ENCODE measurements around the gene CNOT4. TPM values are rescaled to one million over a fixed set of nuclear protein-coding genes. Genes with fewer than 3 reads are reported as not detected.

CNOT4 gene
- total RNA-seq, 2 donors from 2014 or later: 11.9 to 12.2 TPM

DNA sequence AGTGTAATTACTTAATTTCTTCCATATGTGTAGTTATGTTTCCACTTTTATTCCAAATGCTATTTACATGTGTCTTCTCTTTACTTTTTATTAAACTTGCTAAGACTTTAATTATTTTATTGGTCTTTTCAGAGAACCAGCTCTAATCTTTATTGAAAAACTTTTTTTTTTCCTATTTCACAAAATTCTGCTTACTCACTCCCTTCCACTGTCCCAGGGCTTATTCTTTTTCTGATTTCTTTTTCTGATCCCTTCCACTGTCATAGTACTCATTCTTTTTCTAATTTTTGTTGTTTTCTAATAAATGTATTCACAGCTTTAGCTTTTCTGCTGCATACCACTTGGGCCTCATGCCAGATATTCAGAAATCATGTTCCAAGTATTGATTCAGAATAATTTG, 82.7 kb downstream of the CNOT4 start:
- no peak overlapping the region for H3K27ac ChIP-seq
- peaks cover 25% of the 10 kb centered on the region for H3K4me1 ChIP-seq
- no peak for DNase-seq
- H3K4me3 ChIP-seq: no peak overlapping the region
- H3K36me3 ChIP-seq (replicated peaks in 1 of 2; ENCODE audit: insufficient read depth in 1 of 2, low read depth in 2 of 2): no peaks in the 10 kb centered on the region
- no peak for TF ChIP-seq POLR2A (IDR thresholded peaks at IDR 0.05)
- TF ChIP-seq, protein P1, sequence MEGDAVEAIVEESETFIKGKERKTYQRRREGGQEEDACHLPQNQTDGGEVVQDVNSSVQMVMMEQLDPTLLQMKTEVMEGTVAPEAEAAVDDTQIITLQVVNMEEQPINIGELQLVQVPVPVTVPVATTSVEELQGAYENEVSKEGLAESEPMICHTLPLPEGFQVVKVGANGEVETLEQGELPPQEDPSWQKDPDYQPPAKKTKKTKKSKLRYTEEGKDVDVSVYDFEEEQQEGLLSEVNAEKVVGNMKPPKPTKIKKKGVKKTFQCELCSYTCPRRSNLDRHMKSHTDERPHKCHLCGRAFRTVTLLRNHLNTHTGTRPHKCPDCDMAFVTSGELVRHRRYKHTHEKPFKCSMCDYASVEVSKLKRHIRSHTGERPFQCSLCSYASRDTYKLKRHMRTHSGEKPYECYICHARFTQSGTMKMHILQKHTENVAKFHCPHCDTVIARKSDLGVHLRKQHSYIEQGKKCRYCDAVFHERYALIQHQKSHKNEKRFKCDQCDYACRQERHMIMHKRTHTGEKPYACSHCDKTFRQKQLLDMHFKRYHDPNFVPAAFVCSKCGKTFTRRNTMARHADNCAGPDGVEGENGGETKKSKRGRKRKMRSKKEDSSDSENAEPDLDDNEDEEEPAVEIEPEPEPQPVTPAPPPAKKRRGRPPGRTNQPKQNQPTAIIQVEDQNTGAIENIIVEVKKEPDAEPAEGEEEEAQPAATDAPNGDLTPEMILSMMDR (IDR thresholded peaks at IDR 0.05): no peak
- no peaks in the 10 kb centered on the region for H3K27me3 ChIP-seq
- ATAC-seq: no peak
- no peaks in the 10 kb centered on the region for H3K9me3 ChIP-seq
- intact Hi-C loops (cut with DNase I): no loop called here

DNA sequence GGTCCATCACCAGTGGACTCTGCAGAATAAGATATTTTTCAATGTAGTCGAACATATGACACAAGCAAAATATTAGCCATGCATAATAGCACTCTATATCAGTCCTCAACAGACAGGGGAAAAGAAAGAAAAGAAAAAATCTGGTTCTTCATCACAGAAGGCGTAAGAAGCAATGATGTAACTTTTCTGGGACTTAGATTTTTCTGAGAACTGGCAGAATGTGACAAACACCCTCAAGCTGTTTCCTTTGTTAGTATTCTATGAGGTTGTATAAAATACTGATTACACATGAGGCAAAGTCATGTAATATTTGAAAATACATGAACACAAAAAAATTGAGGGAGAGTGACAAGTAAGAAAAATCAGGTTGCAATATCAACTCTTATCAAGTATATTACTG, 84.9 kb downstream of the CNOT4 start:
- no peak overlapping the region for H3K27ac ChIP-seq
- peaks cover 25% of the 10 kb centered on the region for H3K4me1 ChIP-seq
- intact Hi-C loops (cut with DNase I): no loop called here
- H3K27me3 ChIP-seq: no peaks in the 10 kb centered on the region
- TF ChIP-seq, protein P1 (IDR thresholded peaks at IDR 0.05): no peak
- no peak for TF ChIP-seq POLR2A (IDR thresholded peaks at IDR 0.05)
- no peak for ATAC-seq
- H3K36me3 ChIP-seq (replicated peaks in 1 of 2; ENCODE audit: insufficient read depth in 1 of 2, low read depth in 2 of 2): no peaks in the 10 kb centered on the region
- no peak for DNase-seq
- no peaks in the 10 kb centered on the region for H3K9me3 ChIP-seq
- 87 to 89% methylated on average over 2 of the region's 2 CpGs for WGBS, 2 donors
- no peak overlapping the region for H3K4me3 ChIP-seq

DNA sequence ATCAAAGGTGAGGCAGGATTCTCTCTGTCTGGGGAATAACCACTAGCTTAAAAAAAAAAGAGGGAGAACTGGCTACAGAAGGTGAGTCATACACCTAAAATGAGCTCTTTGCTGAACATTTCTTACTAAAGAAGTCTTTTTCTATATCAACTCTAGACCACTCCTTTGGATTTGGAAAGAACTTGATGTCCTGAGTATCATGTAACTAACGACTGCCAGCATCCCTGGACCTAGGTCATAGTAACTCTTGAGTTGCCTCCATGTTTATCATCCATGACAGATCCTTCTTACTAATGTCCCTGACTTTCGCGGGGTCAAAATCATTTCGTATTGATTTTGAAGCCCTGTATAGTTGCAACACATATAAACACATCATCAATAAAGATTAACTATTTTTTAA, 89.1 kb downstream of the CNOT4 start:
- TF ChIP-seq POLR2A (IDR thresholded peaks at IDR 0.05): no peak
- TF ChIP-seq, protein P1 (IDR thresholded peaks at IDR 0.05): no peak
- Histone ChIP-seq H3K4me3 (no peak overlapping the region), H3K36me3 (replicated peaks in 1 of 2; ENCODE audit: insufficient read depth in 1 of 2, low read depth in 2 of 2) (peaks cover 0 to 2% of the 10 kb centered on the region in 2 donors), H3K27me3 (no peaks in the 10 kb centered on the region), H3K9me3 (no peaks in the 10 kb centered on the region), H3K27ac (no peak overlapping the region), H3K4me1 (peaks cover 3% of the 10 kb centered on the region)
- WGBS, 2 donors: 74 to 77% methylated on average over 4 of the region's 4 CpGs
- intact Hi-C loops (cut with DNase I): no loop called here
- DNase-seq (no peak), ATAC-seq (no peak)

DNA sequence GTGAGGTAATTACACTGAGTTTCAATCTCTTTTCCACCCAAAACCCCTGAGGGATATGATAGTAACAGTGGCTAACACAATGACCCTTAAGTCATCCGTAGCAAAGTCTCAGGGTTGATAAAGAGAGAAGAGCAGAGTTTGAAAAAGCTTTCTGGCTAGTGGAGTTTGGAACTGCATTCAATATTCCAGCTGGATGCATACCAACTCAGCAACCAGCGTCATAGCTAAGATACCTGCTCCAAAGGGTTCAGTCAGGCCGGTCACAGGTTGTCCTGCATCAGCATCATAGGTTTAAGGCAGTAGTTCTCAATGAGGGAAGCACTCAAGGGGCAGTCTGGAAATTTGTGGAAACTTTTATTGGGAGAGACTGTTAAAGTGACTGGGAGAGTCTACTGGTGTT, 93.5 kb downstream of the CNOT4 start:
- H3K4me3 ChIP-seq: no peak overlapping the region
- H3K36me3 ChIP-seq (replicated peaks in 1 of 2; ENCODE audit: insufficient read depth in 1 of 2, low read depth in 2 of 2): peaks cover 0 to 2% of the 10 kb centered on the region in 2 donors
- H3K27me3 ChIP-seq: no peaks in the 10 kb centered on the region
- no peaks in the 10 kb centered on the region for H3K4me1 ChIP-seq
- H3K9me3 ChIP-seq: no peaks in the 10 kb centered on the region
- DNase-seq (no peak), ATAC-seq (no peak)
- WGBS, 2 donors: 91 to 95% methylated on average over 3 of the region's 3 CpGs
- no peak overlapping the region for H3K27ac ChIP-seq
- intact Hi-C loops (cut with DNase I): loop anchor here (10.0 kb wide), 1 partner anchor 78 kb away; no protein-coding TSS in a partner anchor
- TF ChIP-seq, protein P1 (IDR thresholded peaks at IDR 0.05): no peak
- TF ChIP-seq POLR2A (IDR thresholded peaks at IDR 0.05): no peak

DNA sequence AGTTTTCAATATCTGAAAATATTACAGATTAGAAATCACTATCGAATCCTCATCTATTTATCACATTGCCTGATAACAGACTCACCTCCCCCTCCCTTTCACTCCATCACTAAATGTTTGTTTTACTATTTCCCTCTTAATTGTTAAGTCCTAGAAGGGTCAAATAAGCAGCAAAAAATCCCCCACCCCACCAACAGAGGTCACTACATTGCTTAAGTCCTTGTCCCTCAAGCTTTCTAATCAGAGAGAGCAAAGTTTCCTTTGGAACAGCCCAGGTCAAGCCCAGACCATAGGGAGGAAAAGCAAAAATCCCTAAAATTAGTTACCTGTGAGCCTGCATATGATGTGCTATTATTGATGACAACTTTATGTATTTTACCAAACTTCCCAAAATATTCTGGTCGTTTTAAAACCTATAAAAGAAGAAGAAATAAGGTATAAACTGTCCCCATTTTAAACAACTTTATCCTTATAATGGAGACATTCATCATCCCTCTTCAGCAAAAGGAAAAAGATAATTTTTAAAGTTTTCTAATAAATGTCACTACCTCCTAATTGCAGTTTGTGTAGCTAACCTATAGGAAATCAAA, 95.0 kb downstream of the CNOT4 start:
- TF ChIP-seq, protein P1 (IDR thresholded peaks at IDR 0.05): peak; percentile 15 to 61 (median 47)
- TF ChIP-seq POLR2A (IDR thresholded peaks at IDR 0.05): no peak
- DNase-seq: peak; percentile 35 to 75 (median 60)

More for the DNA sequence above, 95.0 kb downstream of the CNOT4 start:
- Histone ChIP-seq H3K36me3 (replicated peaks in 1 of 2; ENCODE audit: insufficient read depth in 1 of 2, low read depth in 2 of 2) (peaks cover 0 to 2% of the 10 kb centered on the region in 2 donors), H3K4me1 (no peaks in the 10 kb centered on the region), H3K27ac (no peak overlapping the region), H3K4me3 (no peak overlapping the region), H3K9me3 (no peaks in the 10 kb centered on the region), H3K27me3 (no peaks in the 10 kb centered on the region)
- intact Hi-C loops (cut with DNase I): loop anchor here (10.0 kb wide), 1 partner anchor 80 kb away; no protein-coding TSS in a partner anchor
- no peak for ATAC-seq
- WGBS, 2 donors: 54 to 60% methylated on average over 2 of the region's 2 CpGs

Measured in body of pancreas (tissue), 4 donors.